Measurements from ENCODE around the gene EVA1B. TPM values are rescaled to one million over a fixed set of nuclear protein-coding genes. Genes with fewer than 3 reads are reported as not detected.

The EVA1B gene
- total RNA-seq = 1 to 10 TPM; 1.2 to 1.6 TPM
- 1 to 10 TPM in 1 of 3 donors, under 1 TPM in 2; 0.16 to 2.4 (median 0.43) TPM for polyA plus RNA-seq
- total RNA-seq = 0 to 0.89 (median 0.30) reads per million in 6 experiments

GRCh38 chr1:36323636-36324352 is at the start of gene EVA1B:
Gene EVA1B (minus strand): TSS chr1:36323645. CDS start chr1:36323037, 608 bp downstream.
- POLR2A ChIA-PET = interaction anchor here (0.6 to 1.7 kb wide), 5 partner anchors 17 to 1184 kb away, joined by 3 to 4 read pairs (median 3); partner anchors contain the start of gene SH3D21
- peak within 1 kb of the TSS; percentile 68 to 87 (median 81) for H3K4me3 Mint-ChIP-seq
- peak within 1 kb of the TSS in 9 of 10 donors; percentile 52 to 87 (median 66) for H3K27ac Mint-ChIP-seq
- H3K9me3 Mint-ChIP-seq = no peaks in the 10 kb centered on the region
- H3K36me3 Mint-ChIP-seq = no peaks in the 10 kb centered on the region
- H3K4me1 Mint-ChIP-seq = peaks cover 20 to 35% (median 29%) of the 10 kb centered on the region in 4 donors
- DNase-seq = peak in 4 of 10 donors; percentile 18 to 48 (median 31)
- peak; percentile 21 to 41 for ATAC-seq
- H3K27me3 Mint-ChIP-seq = peaks cover 0 to 12% (median 2%) of the 10 kb centered on the region in 5 donors

- no peak for DNase-seq
- Mint-ChIP-seq H3K27ac (peak overlapping the region in 8 of 10 donors; percentile 24 to 93 (median 62)), H3K4me3 (no peak overlapping the region), H3K4me1 (peaks cover 22 to 81% (median 59%) of the 10 kb centered on the region in 4 donors), H3K9me3 (no peaks in the 10 kb centered on the region), H3K36me3 (peaks cover 0 to 3% (median 0%) of the 10 kb centered on the region in 3 donors), H3K27me3 (no peaks in the 10 kb centered on the region)
- POLR2A ChIA-PET = interaction anchor here (0.6 kb wide), 2 partner anchors 21 to 425 kb away, joined by 3 read pairs; no protein-coding TSS in a partner anchor
- ATAC-seq = no peak
Measured at GRCh38 chr1:36372617-36373016, 49.2 kb upstream of the EVA1B start.

GRCh38 chr1:36369061-36369861 is 45.8 kb upstream of the EVA1B start:
- Mint-ChIP-seq H3K27me3 (no peaks in the 10 kb centered on the region), H3K4me1 (peaks cover 35 to 81% (median 67%) of the 10 kb centered on the region in 4 donors), H3K27ac (peak overlapping the region; percentile 74 to 98 (median 88)), H3K36me3 (no peaks in the 10 kb centered on the region), H3K4me3 (peak overlapping the region in 5 of 10 donors; percentile 15 to 46 (median 37)), H3K9me3 (no peaks in the 10 kb centered on the region)
- POLR2A ChIA-PET = interaction anchor here (0.6 to 5.8 kb wide), 11 partner anchors 19 to 220 kb away, joined by 3 to 59 read pairs (median 4); partner anchors contain the start of genes EVA1B, LSM10, SH3D21 and TRAPPC3
- ATAC-seq (peak; percentile 41 to 45), DNase-seq (peak; percentile 72 to 91 (median 83))

GRCh38 chr1:36367798-36368197 is 44.4 kb upstream of the EVA1B start:
- H3K27me3 Mint-ChIP-seq = no peaks in the 10 kb centered on the region
- peaks cover 0 to 6% (median 0%) of the 10 kb centered on the region in 3 donors for H3K36me3 Mint-ChIP-seq
- H3K27ac Mint-ChIP-seq = peak overlapping the region; percentile 86 to 98 (median 95)
- no peak for DNase-seq
- POLR2A ChIA-PET = interaction anchor here (0.6 to 5.8 kb wide), 11 partner anchors 9 to 207 kb away, joined by 3 to 59 read pairs (median 7); partner anchors contain the start of gene LSM10
- H3K9me3 Mint-ChIP-seq = no peaks in the 10 kb centered on the region
- H3K4me3 Mint-ChIP-seq = peak overlapping the region in 4 of 10 donors; percentile 50 to 74 (median 62)
- peaks cover 27 to 66% (median 53%) of the 10 kb centered on the region in 4 donors for H3K4me1 Mint-ChIP-seq
- no peak for ATAC-seq

GRCh38 chr1:36367066-36367465 is 43.6 kb upstream of the EVA1B start:
- ATAC-seq (peak; percentile 53 to 63), DNase-seq (peak in 7 of 10 donors; percentile 14 to 73 (median 40))
- POLR2A ChIA-PET = interaction anchor here (0.7 to 5.8 kb wide), 13 partner anchors 13 to 1492 kb away, joined by 3 to 59 read pairs (median 5); partner anchors contain the start of genes LSM10, OSCP1 and TRAPPC3
- Mint-ChIP-seq H3K9me3 (no peaks in the 10 kb centered on the region), H3K36me3 (peaks cover 0 to 11% (median 0%) of the 10 kb centered on the region in 3 donors), H3K27me3 (no peaks in the 10 kb centered on the region), H3K4me3 (peak overlapping the region in 9 of 10 donors; percentile 46 to 80 (median 68)), H3K27ac (peak overlapping the region; percentile 86 to 98 (median 95)), H3K4me1 (peaks cover 27 to 59% (median 51%) of the 10 kb centered on the region in 4 donors)

GRCh38 chr1:36366091-36366661 is 42.7 kb upstream of the EVA1B start:
- Mint-ChIP-seq H3K36me3 (peaks cover 0 to 18% (median 0%) of the 10 kb centered on the region in 3 donors), H3K4me3 (peak overlapping the region; percentile 4 to 80 (median 65)), H3K27ac (peak overlapping the region; percentile 86 to 98 (median 95)), H3K4me1 (peaks cover 30 to 56% (median 51%) of the 10 kb centered on the region in 4 donors), H3K27me3 (no peaks in the 10 kb centered on the region), H3K9me3 (no peaks in the 10 kb centered on the region)
- POLR2A ChIA-PET = interaction anchor here (0.6 to 5.8 kb wide), 16 partner anchors 12 to 276 kb away, joined by 3 to 59 read pairs (median 4); partner anchors contain the start of genes LSM10, OSCP1 and THRAP3
- DNase-seq (peak; percentile 51 to 89 (median 78)), ATAC-seq (peak; percentile 84 to 92)

GRCh38 chr1:36365381-36365780 is 41.9 kb upstream of the EVA1B start:
- Mint-ChIP-seq H3K36me3 (peaks cover 0 to 18% (median 0%) of the 10 kb centered on the region in 3 donors), H3K4me3 (peak overlapping the region in 1 of 10 donors; percentile 24), H3K27me3 (no peaks in the 10 kb centered on the region), H3K9me3 (no peaks in the 10 kb centered on the region), H3K27ac (peak overlapping the region; percentile 86 to 98 (median 95)), H3K4me1 (peaks cover 30 to 56% (median 51%) of the 10 kb centered on the region in 4 donors)
- POLR2A ChIA-PET = interaction anchor here (1.0 to 5.8 kb wide), 6 partner anchors 15 to 275 kb away, joined by 3 to 59 read pairs (median 6); partner anchors contain the start of genes LSM10 and THRAP3
- no peak for DNase-seq
- ATAC-seq = no peak

GRCh38 chr1:36359911-36360550 is 36.6 kb upstream of the EVA1B start:
- Mint-ChIP-seq H3K4me1 (peaks cover 9 to 19% (median 14%) of the 10 kb centered on the region in 4 donors), H3K9me3 (no peaks in the 10 kb centered on the region), H3K4me3 (peak overlapping the region in 7 of 10 donors; percentile 2 to 51 (median 26)), H3K27me3 (no peaks in the 10 kb centered on the region), H3K27ac (peak overlapping the region; percentile 53 to 96 (median 84)), H3K36me3 (peaks cover 0 to 57% (median 13%) of the 10 kb centered on the region in 3 donors)
- ATAC-seq = peak; percentile 81 to 99
- POLR2A ChIA-PET = interaction anchor here (1.9 kb wide), 1 partner anchor 12 kb away, joined by 6 read pairs; no protein-coding TSS in a partner anchor
- peak in 5 of 10 donors; percentile 16 to 39 (median 35) for DNase-seq

- POLR2A ChIA-PET = interaction anchor here (0.7 kb wide), 1 partner anchor 8 kb away, joined by 3 read pairs; no protein-coding TSS in a partner anchor
- Mint-ChIP-seq H3K27ac (peak overlapping the region; percentile 53 to 96 (median 84)), H3K4me1 (peaks cover 7 to 18% (median 14%) of the 10 kb centered on the region in 4 donors), H3K27me3 (no peaks in the 10 kb centered on the region), H3K9me3 (no peaks in the 10 kb centered on the region), H3K4me3 (peak overlapping the region in 6 of 10 donors; percentile 2 to 51 (median 26)), H3K36me3 (peaks cover 0 to 64% (median 13%) of the 10 kb centered on the region in 3 donors)
- DNase-seq (peak in 1 of 10 donors; percentile 23), ATAC-seq (peak; percentile 3 to 20)
Measured at GRCh38 chr1:36359383-36359782, 35.9 kb upstream of the EVA1B start.

- DNase-seq (no peak), ATAC-seq (no peak)
- Mint-ChIP-seq H3K4me1 (peaks cover 7 to 18% (median 14%) of the 10 kb centered on the region in 4 donors), H3K4me3 (no peak overlapping the region), H3K27ac (peak overlapping the region in 4 of 10 donors; percentile 13 to 86 (median 46)), H3K36me3 (peaks cover 0 to 71% (median 17%) of the 10 kb centered on the region in 3 donors), H3K27me3 (no peaks in the 10 kb centered on the region), H3K9me3 (no peaks in the 10 kb centered on the region)
- POLR2A ChIA-PET = interaction anchor here (0.7 kb wide), 1 partner anchor 9 kb away, joined by 3 read pairs; no protein-coding TSS in a partner anchor
Measured at GRCh38 chr1:36358514-36359084, 35.2 kb upstream of the EVA1B start.
